Esophagus muscularis mucosa (tissue), 3 donors: ENCODE data around the gene GALNT1.

ENCODE experiments used
- CTCF ChIP-seq, 3 experiments: fragments of 200-600 bp in 2 of 3; fragments of 450-650 bp in 1 of 3; sonication (generic) in 2 of 3; IDR thresholded peaks; one replicate each; pipeline ENCODE4 v1.5.1; 2017 to 2019; ENCODE audit warnings: antibody characterized with exemption in 3 of 3, mild to moderate bottlenecking in 2 of 3, moderate library complexity in 1 of 3
- POLR2A ChIP-seq: fragments of 450-650 bp; IDR thresholded peaks from one replicate; pipeline ENCODE4 v1.6.1; 2017; ENCODE audit warnings: antibody characterized with exemption, moderate library complexity, mild to moderate bottlenecking, low read depth

DNA sequence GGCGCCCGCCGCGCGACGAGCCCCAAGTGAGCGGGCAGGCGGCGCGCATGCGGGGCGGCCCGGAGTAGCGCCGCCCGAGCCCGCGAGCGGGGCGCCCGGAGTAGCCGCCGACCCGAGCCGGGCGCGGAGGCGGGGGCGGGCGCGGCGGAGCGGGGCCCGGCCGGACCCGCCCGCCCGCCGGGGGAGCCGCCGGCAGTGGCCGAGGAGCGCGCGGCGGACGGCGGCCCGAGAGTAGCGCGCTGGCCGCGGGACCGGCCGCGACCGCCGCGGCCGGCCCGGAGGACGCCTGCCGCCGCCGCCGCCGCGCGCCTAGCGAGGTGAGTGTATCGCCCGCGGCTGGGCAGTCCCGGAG, at the start of gene GALNT1:
- no peak for TF ChIP-seq CTCF (IDR thresholded peaks at IDR 0.05)
- no peak for TF ChIP-seq POLR2A
